Measurements from ENCODE around the gene C4orf54. TPM values are rescaled to one million over a fixed set of nuclear protein-coding genes. Genes with fewer than 3 reads are reported as not detected.

Gene C4orf54
- total and polyA plus RNA-seq, 12 donors = under 0.01 to 0.37 (median 0.09) TPM; not detected in 1

DNA sequence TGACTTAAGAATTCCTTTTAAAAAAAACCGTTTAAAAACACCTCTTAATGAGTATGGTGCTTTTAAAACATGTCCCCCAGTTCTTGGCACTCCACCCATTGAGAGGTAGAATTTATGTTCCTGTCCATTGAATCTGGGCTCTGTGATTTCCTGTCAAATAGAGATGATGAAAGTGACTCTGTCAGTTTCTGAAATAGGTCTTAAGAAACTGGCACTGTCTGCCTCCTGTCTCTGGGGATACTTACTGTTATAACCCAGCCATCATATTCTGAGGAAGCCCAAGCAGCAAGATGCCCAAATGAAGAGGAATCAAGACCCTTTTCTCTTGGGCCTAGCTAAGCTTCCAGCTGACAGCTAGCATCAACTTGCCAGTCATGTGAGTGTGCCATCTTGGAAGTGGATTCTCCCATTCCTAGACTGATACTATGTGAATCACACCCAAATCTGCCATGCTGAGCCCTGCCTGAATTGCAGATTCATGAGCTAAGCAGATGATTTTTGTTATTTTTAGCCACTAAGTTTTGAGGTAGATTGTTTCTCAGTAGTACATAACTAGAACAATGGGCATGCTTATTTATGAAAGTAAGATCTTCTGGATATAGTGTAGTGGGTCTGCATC, 22.8 kb downstream of the C4orf54 start:
- 51 to 64% (median 56%) methylated on average over 1 of the region's 1 CpG for WGBS, 4 donors
- no peaks in the 10 kb centered on the region for H3K36me3 ChIP-seq (replicated peaks in 1 of 2)
- H3K9me3 ChIP-seq (replicated peaks in 1 of 3) = no peaks in the 10 kb centered on the region
- H3K27me3 ChIP-seq = no peaks in the 10 kb centered on the region
- TF ChIP-seq, protein P1, sequence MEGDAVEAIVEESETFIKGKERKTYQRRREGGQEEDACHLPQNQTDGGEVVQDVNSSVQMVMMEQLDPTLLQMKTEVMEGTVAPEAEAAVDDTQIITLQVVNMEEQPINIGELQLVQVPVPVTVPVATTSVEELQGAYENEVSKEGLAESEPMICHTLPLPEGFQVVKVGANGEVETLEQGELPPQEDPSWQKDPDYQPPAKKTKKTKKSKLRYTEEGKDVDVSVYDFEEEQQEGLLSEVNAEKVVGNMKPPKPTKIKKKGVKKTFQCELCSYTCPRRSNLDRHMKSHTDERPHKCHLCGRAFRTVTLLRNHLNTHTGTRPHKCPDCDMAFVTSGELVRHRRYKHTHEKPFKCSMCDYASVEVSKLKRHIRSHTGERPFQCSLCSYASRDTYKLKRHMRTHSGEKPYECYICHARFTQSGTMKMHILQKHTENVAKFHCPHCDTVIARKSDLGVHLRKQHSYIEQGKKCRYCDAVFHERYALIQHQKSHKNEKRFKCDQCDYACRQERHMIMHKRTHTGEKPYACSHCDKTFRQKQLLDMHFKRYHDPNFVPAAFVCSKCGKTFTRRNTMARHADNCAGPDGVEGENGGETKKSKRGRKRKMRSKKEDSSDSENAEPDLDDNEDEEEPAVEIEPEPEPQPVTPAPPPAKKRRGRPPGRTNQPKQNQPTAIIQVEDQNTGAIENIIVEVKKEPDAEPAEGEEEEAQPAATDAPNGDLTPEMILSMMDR (IDR thresholded peaks at IDR 0.05) = no peak
- no peak for TF ChIP-seq POLR2A (IDR thresholded peaks at IDR 0.05)
- no peak overlapping the region for H3K4me3 ChIP-seq
- intact Hi-C loops (cut with DNase I) = no loop called here
- no peak overlapping the region for H3K27ac ChIP-seq
- no peak for DNase-seq
- no peaks in the 10 kb centered on the region for H3K4me1 ChIP-seq (replicated peaks in 1 of 2)

DNA sequence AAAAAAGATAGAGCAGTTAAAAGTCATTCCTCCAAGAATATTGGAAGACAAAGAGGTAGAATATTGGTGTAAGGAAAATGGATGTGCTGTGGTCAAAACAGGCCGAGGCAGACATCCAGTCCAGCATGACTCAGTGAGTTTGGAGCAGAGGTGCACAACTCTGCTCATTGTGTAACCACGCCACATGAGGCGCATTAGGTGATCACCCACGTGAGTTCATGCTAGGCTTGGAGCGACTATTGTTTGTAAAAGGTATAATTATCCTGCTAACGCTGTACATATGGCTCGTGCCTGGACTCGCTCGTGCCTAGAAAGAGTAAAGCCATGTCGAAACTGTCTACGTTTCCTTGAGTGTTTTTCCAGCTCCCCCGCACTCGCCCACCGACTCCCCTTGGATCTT, 23.9 kb downstream of the C4orf54 start:
- Histone ChIP-seq H3K27me3 (no peaks in the 10 kb centered on the region), H3K27ac (no peak overlapping the region), H3K9me3 (replicated peaks in 1 of 3) (no peaks in the 10 kb centered on the region), H3K4me1 (replicated peaks in 1 of 2) (no peaks in the 10 kb centered on the region), H3K36me3 (replicated peaks in 1 of 2) (no peaks in the 10 kb centered on the region), H3K4me3 (no peak overlapping the region)
- TF ChIP-seq, protein P1 (IDR thresholded peaks at IDR 0.05) = no peak
- TF ChIP-seq POLR2A (IDR thresholded peaks at IDR 0.05) = no peak
- DNase-seq = no peak
- intact Hi-C loops (cut with DNase I) = no loop called here
- WGBS, 4 donors = 89 to 94% (median 90%) methylated on average over 14 of the region's 14 CpGs

DNA sequence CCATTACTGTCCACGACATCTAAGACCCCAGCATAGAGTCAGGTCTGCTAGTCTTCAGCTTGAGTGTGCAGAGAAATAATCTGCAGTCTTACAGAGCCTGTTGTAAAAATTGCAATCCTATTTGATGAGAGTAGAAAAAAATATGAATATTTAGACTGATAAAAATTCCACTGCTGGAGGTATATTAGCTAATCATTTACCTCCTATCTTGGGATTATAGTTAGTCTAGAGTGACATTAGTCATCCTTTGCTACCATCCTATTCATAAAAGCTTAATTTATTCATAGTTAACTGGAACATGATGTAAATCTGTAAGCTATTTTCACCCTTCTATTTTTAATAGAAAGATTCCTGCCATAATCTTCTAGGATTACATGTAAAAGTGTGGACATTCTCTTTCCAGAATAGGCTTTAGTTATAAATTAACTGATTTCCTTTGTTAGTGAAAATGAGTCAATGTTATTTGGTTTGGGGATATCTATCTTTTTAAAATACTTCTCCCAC, 26.7 kb downstream of the C4orf54 start:
- intact Hi-C loops (cut with DNase I) = no loop called here
- Histone ChIP-seq H3K36me3 (replicated peaks in 1 of 2) (no peaks in the 10 kb centered on the region), H3K4me1 (replicated peaks in 1 of 2) (no peaks in the 10 kb centered on the region), H3K4me3 (no peak overlapping the region), H3K27me3 (no peaks in the 10 kb centered on the region), H3K9me3 (replicated peaks in 1 of 3) (no peaks in the 10 kb centered on the region), H3K27ac (no peak overlapping the region)
- 74 to 88% (median 81%) methylated on average over 1 of the region's 1 CpG for WGBS, 4 donors
- no peak for TF ChIP-seq POLR2A (IDR thresholded peaks at IDR 0.05)
- TF ChIP-seq, protein P1 (IDR thresholded peaks at IDR 0.05) = no peak
- DNase-seq = no peak

DNA sequence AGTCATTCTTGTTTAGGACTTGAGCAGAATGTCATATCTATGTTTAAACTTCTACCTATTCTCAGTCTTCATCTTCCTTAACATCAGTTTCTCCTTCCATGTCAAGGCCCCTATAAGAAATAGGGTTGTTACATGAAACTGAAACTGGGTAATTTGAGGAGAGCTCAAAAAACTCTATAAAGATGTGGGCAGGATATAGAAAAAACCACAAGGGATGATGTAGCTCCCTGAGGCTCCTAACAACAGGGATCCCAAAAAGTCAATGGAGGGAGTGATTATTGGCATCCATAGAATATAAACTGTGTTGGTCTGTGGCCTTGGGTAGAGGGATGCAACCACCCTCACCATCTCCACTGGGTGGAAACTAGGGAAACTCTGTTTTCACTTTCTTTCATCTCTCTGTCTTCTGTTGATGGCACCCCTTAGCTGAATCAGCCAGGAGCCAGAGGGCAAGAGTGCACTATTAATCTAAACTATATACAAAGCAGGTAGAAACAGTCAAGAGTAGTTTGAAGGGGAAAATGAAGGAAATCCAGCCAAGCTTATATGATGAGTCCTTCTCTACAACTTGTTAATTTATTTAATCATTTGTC, 27.6 kb downstream of the C4orf54 start:
- TF ChIP-seq, protein P1 (IDR thresholded peaks at IDR 0.05) = no peak
- no peak for TF ChIP-seq POLR2A (IDR thresholded peaks at IDR 0.05)
- no peaks in the 10 kb centered on the region for H3K27me3 ChIP-seq
- no peaks in the 10 kb centered on the region for H3K4me1 ChIP-seq (replicated peaks in 1 of 2)
- H3K27ac ChIP-seq = no peak overlapping the region
- intact Hi-C loops (cut with DNase I) = no loop called here
- no peaks in the 10 kb centered on the region for H3K36me3 ChIP-seq (replicated peaks in 1 of 2)
- H3K9me3 ChIP-seq (replicated peaks in 1 of 3) = no peaks in the 10 kb centered on the region
- no peak overlapping the region for H3K4me3 ChIP-seq
- no peak for DNase-seq
